IPS DF 6.9 (cell line): Measurements from ENCODE around the gene SLIT3.

Source experiments
- DNase-seq: peaks from one replicate; pipeline ENCODE4 v3.0.0-alpha.2; 2013; ENCODE audit warnings: low read depth, low spot score
- H3K27ac ChIP-seq: one replicate; pipeline ENCODE4 v1.5.1; 2013; ENCODE audit warnings: low read length, control low read depth
- H3K27me3 ChIP-seq: 2 replicates; pipeline ENCODE4 v1.6.1; 2013; ENCODE audit warnings: mild to moderate bottlenecking, low read length; ENCODE audit not compliant: control insufficient read depth, insufficient read depth
- H3K36me3 ChIP-seq: 2 replicates; pipeline ENCODE4 v1.6.1; 2013; ENCODE audit warnings: low read length; ENCODE audit not compliant: control insufficient read depth, insufficient read depth
- H3K4me1 ChIP-seq: 2 replicates; pipeline ENCODE4 v1.6.1; 2013; ENCODE audit warnings: low read length; ENCODE audit not compliant: control insufficient read depth, insufficient read depth
- H3K4me3 ChIP-seq: 2 replicates; pipeline ENCODE4 v1.5.1; 2013; ENCODE audit warnings: mild to moderate bottlenecking, low read length
- H3K9me3 ChIP-seq: 2 replicates; pipeline ENCODE4 v1.6.1; 2013; ENCODE audit warnings: low read length, inconsistent platforms; ENCODE audit not compliant: control insufficient read depth, insufficient read depth
- WGBS: extraction: QIAGEN DNeasy Blood & Tissue Kit; methylation state at CpG from one replicate; pipeline ENCODE4 v1.1.7; 2013; ENCODE audit warnings: mixed read lengths, missing lambda C conversion rate; ENCODE audit not compliant: insufficient read length, insufficient coverage; 5-methylcytosine and 5-hydroxymethylcytosine counted together

SLIT3 gene

GRCh38 chr5:168790002-168790635 is 510.8 kb downstream of the SLIT3 start:
- Histone ChIP-seq H3K27ac (no peak overlapping the region), H3K36me3 (no peaks in the 10 kb centered on the region), H3K27me3 (no peaks in the 10 kb centered on the region), H3K4me1 (no peaks in the 10 kb centered on the region; the same call in 1 of the 2 replicates), H3K9me3 (no peaks in the 10 kb centered on the region), H3K4me3 (no peak overlapping the region)
- DNase-seq = no peak
- no CpG with 5 or more reads among the region's 5 CpGs for whole genome bisulfite sequencing

GRCh38 chr5:168788786-168789185 is 512.2 kb downstream of the SLIT3 start:
- no peaks in the 10 kb centered on the region for H3K36me3 ChIP-seq
- no peak for DNase-seq
- H3K4me3 ChIP-seq = no peak overlapping the region
- no peaks in the 10 kb centered on the region for H3K4me1 ChIP-seq
- H3K27me3 ChIP-seq = no peaks in the 10 kb centered on the region
- no peak overlapping the region for H3K27ac ChIP-seq
- no CpG with 5 or more reads among the region's 3 CpGs for WGBS
- H3K9me3 ChIP-seq = no peaks in the 10 kb centered on the region

GRCh38 chr5:168788107-168788506 is 512.8 kb downstream of the SLIT3 start:
- H3K4me3 ChIP-seq = no peak overlapping the region
- H3K9me3 ChIP-seq = no peaks in the 10 kb centered on the region
- no peaks in the 10 kb centered on the region for H3K4me1 ChIP-seq
- no peak overlapping the region for H3K27ac ChIP-seq
- WGBS = no CpG with 5 or more reads among the region's 4 CpGs
- no peaks in the 10 kb centered on the region for H3K36me3 ChIP-seq
- no peaks in the 10 kb centered on the region for H3K27me3 ChIP-seq
- DNase-seq = no peak

GRCh38 chr5:168786147-168786546 is 514.8 kb downstream of the SLIT3 start:
- Histone ChIP-seq H3K36me3 (no peaks in the 10 kb centered on the region), H3K27ac (no peak overlapping the region), H3K9me3 (no peaks in the 10 kb centered on the region), H3K4me3 (no peak overlapping the region), H3K4me1 (no peaks in the 10 kb centered on the region), H3K27me3 (no peaks in the 10 kb centered on the region)
- no peak for DNase-seq
- WGBS = no CpG with 5 or more reads among the region's 3 CpGs

- Histone ChIP-seq H3K4me3 (no peak overlapping the region), H3K36me3 (no peaks in the 10 kb centered on the region), H3K4me1 (no peaks in the 10 kb centered on the region), H3K27ac (no peak overlapping the region), H3K9me3 (no peaks in the 10 kb centered on the region), H3K27me3 (no peaks in the 10 kb centered on the region)
- WGBS = no CpG with 5 or more reads among the region's 4 CpGs
- DNase-seq = no peak
Observed at GRCh38 chr5:168784454-168784853, 516.5 kb downstream of the SLIT3 start.

GRCh38 chr5:168781941-168782571 is 518.9 kb downstream of the SLIT3 start:
- DNase-seq = no peak

GRCh38 chr5:168780888-168781287 is 520.1 kb downstream of the SLIT3 start:
- H3K4me1 ChIP-seq = no peaks in the 10 kb centered on the region
- no peaks in the 10 kb centered on the region for H3K27me3 ChIP-seq
- no peaks in the 10 kb centered on the region for H3K36me3 ChIP-seq
- no CpG with 5 or more reads among the region's 3 CpGs for WGBS
- H3K9me3 ChIP-seq = no peaks in the 10 kb centered on the region
- H3K27ac ChIP-seq = no peak overlapping the region
- DNase-seq = no peak
- H3K4me3 ChIP-seq = no peak overlapping the region

More at GRCh38 chr5:168781941-168782571, 518.9 kb downstream of the SLIT3 start:
- Histone ChIP-seq H3K4me3 (no peak overlapping the region), H3K9me3 (no peaks in the 10 kb centered on the region), H3K27me3 (no peaks in the 10 kb centered on the region), H3K4me1 (no peaks in the 10 kb centered on the region), H3K27ac (no peak overlapping the region), H3K36me3 (no peaks in the 10 kb centered on the region)
- no CpG with 5 or more reads among the region's 10 CpGs for WGBS

GRCh38 chr5:168779333-168779732 is 521.6 kb downstream of the SLIT3 start:
- WGBS = no CpG with 5 or more reads among the region's 3 CpGs
- Histone ChIP-seq H3K4me3 (no peak overlapping the region), H3K27ac (no peak overlapping the region), H3K36me3 (no peaks in the 10 kb centered on the region), H3K27me3 (no peaks in the 10 kb centered on the region), H3K4me1 (no peaks in the 10 kb centered on the region), H3K9me3 (no peaks in the 10 kb centered on the region)
- DNase-seq = no peak

- H3K4me3 ChIP-seq = no peak overlapping the region
- H3K9me3 ChIP-seq = no peaks in the 10 kb centered on the region
- H3K4me1 ChIP-seq = no peaks in the 10 kb centered on the region
- no CpG with 5 or more reads among the region's 10 CpGs for WGBS
- no peaks in the 10 kb centered on the region for H3K36me3 ChIP-seq
- no peaks in the 10 kb centered on the region for H3K27me3 ChIP-seq
- no peak for DNase-seq
- no peak overlapping the region for H3K27ac ChIP-seq
Observed at GRCh38 chr5:168778536-168778935, 522.4 kb downstream of the SLIT3 start.

GRCh38 chr5:168777651-168778050 is 523.3 kb downstream of the SLIT3 start:
- H3K27me3 ChIP-seq = no peaks in the 10 kb centered on the region
- no CpG with 5 or more reads among the region's 2 CpGs for WGBS
- H3K27ac ChIP-seq = no peak overlapping the region

GRCh38 chr5:168776070-168776469 is 524.9 kb downstream of the SLIT3 start:
- Histone ChIP-seq H3K9me3 (no peaks in the 10 kb centered on the region), H3K27me3 (no peaks in the 10 kb centered on the region), H3K4me1 (no peaks in the 10 kb centered on the region), H3K27ac (no peak overlapping the region), H3K4me3 (no peak overlapping the region), H3K36me3 (no peaks in the 10 kb centered on the region)
- WGBS = no CpG with 5 or more reads among the region's 9 CpGs
- no peak for DNase-seq

More at GRCh38 chr5:168777651-168778050, 523.3 kb downstream of the SLIT3 start:
- DNase-seq = no peak
- Histone ChIP-seq H3K9me3 (no peaks in the 10 kb centered on the region), H3K4me3 (no peak overlapping the region), H3K36me3 (no peaks in the 10 kb centered on the region), H3K4me1 (no peaks in the 10 kb centered on the region)
